ENCODE data around the gene SLC17A4. TPM values are rescaled to one million over a fixed set of nuclear protein-coding genes. Genes with fewer than 3 reads are reported as not detected.

SLC17A4 gene
- total and polyA plus RNA-seq, 2 of the 13 experiments (the other 11 are each of a cell fraction or from before 2014, with no cell fraction given): 0.07 TPM; not detected in 1

- no peak for DNase-seq (ENCODE audit: low spot score)
- no peak overlapping the region for H3K4me2 ChIP-seq (ENCODE audit: low read depth, low read length)
- no peak overlapping the region for H3K27ac ChIP-seq (ENCODE audit: extremely low read length, insufficient read depth, low read length)
- no peak overlapping the region for H3K9ac ChIP-seq (ENCODE audit: insufficient read depth, low read depth, low read length)
- H2AFZ ChIP-seq (ENCODE audit: low read length): no peak overlapping the region
- H3K27me3 ChIP-seq (ENCODE audit: control insufficient read depth in 1 of 2, insufficient read depth in 2 of 2, low read length in 2 of 2): 0 out of 5 replicates have a peak, but pooled peaks cover 0 to 3% of the 10 kb centered on the region in 2 experiments
- no peak for ATAC-seq
- 46% methylated on average over 2 of the region's 2 CpGs for WGBS (ENCODE audit: low lambda C conversion rate)
- H3K79me2 ChIP-seq (ENCODE audit: insufficient read depth, low read length): no peaks in the 10 kb centered on the region
- H3K4me3 ChIP-seq (replicated peaks in 1 of 3; ENCODE audit: insufficient read depth in 1 of 3, low read depth in 2 of 3, low read length in 3 of 3): no peak overlapping the region
- H3K9me3 ChIP-seq (ENCODE audit: low read length): no peaks in the 10 kb centered on the region
- intact Hi-C loops (cut with micrococcal nuclease; ENCODE audit: unreplicated experiment) (no loop called here), in situ Hi-C loops (cut with HindIII; ENCODE audit: extremely low pct_ligation_motif_present, low pct_unique_long_range_greater_than_20kb) (no loop called here)
- no peaks in the 10 kb centered on the region for H3K4me1 ChIP-seq (ENCODE audit: insufficient read depth, low read length)
- no TSS peak for BruUV-seq (replicated peaks)
- POLR2A ChIA-PET: no interaction called here
- H4K20me1 ChIP-seq (ENCODE audit: insufficient read depth, low read length): no peaks in the 10 kb centered on the region
- no peak for FAIRE-seq
- H3K36me3 ChIP-seq (replicated peaks in 1 of 2; ENCODE audit: control insufficient read depth in 1 of 2, insufficient read depth in 2 of 2, low read length in 2 of 2): no peaks in the 10 kb centered on the region
- CTCF ChIA-PET (ENCODE audit: low intra/inter-chr PET ratio, low total read pairs): no interaction called here
- no peak for TF ChIP-seq SCMH1 (CRISPR knock-in tag; IDR thresholded peaks at IDR 0.05; ENCODE audit: borderline replicate concordance)
- TF ChIP-seq CENPX (CRISPR knock-in tag; IDR thresholded peaks at IDR 0.05): no peak
- no peak for TF ChIP-seq PRPF4 (IDR thresholded peaks at IDR 0.05; ENCODE audit: low read depth, low read length, poor library complexity, severe bottlenecking)
- TF ChIP-seq, protein P1, sequence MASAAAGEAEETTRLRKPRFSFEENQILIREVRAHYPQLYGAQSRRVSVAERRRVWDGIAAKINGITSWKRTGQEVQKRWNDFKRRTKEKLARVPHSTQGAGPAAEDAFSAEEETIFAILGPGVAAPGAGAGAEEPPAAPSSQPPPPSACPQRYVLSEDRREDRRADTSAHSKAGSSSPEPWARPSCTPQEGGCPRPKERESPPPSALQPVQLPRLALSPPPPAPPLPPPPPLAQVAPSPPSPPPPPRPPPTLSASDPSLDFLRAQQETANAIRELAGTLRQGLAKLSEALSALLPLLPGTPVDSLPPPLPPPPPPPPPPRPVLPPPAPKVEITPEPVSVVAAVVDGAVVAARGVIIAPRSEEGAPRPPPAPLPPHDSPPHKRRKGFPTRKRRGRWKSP (CRISPR knock-in tag; IDR thresholded peaks at IDR 0.05): no peak
- TF ChIP-seq TCF7 (IDR thresholded peaks at IDR 0.05; ENCODE audit: low read depth): no peak
- TF ChIP-seq ZFP90 (CRISPR knock-in tag; IDR thresholded peaks at IDR 0.05; ENCODE audit: borderline replicate concordance): no peak
- TF ChIP-seq ZBTB40 (IDR thresholded peaks at IDR 0.05): no peak
- no peak for TF ChIP-seq ZBTB40 (CRISPR knock-in tag; IDR thresholded peaks at IDR 0.05)
- TF ChIP-seq, protein P2, sequence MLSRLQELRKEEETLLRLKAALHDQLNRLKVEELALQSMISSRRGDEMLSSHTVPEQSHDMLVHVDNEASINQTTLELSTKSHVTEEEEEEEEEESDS (CRISPR knock-in tag; IDR thresholded peaks at IDR 0.05; ENCODE audit: borderline replicate concordance): no peak
- TF ChIP-seq ZNF24 (IDR thresholded peaks at IDR 0.05): no peak
- no peak for TF ChIP-seq ZNF33B (CRISPR knock-in tag; IDR thresholded peaks at IDR 0.05)
- TF ChIP-seq ARID2 (CRISPR knock-in tag; IDR thresholded peaks at IDR 0.05; ENCODE audit: borderline replicate concordance): no peak
- no peak for TF ChIP-seq SYNCRIP (IDR thresholded peaks at IDR 0.05; ENCODE audit: insufficient read depth, low read depth, low read length)
These were observed 19.7 kb downstream of the SLC17A4 start for GRCh38 chr6:25774120-25774715.

Data from HepG2 (cell line).